Measurements from ENCODE around the gene TPGS1.
A peak's percentile ranks its signal among the peaks of the same experiment; 100 is the strongest.

GRCh38 chr19:482186-483041 lies 24.9 kb upstream of the TPGS1 start:
- TF ChIP-seq, protein P1, sequence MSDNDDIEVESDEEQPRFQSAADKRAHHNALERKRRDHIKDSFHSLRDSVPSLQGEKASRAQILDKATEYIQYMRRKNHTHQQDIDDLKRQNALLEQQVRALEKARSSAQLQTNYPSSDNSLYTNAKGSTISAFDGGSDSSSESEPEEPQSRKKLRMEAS (IDR thresholded peaks at IDR 0.05), result no peak
- TF ChIP-seq TAF1 (IDR thresholded peaks at IDR 0.05; ENCODE audit: low read depth, low read length), result no peak
- TF ChIP-seq, protein P2, sequence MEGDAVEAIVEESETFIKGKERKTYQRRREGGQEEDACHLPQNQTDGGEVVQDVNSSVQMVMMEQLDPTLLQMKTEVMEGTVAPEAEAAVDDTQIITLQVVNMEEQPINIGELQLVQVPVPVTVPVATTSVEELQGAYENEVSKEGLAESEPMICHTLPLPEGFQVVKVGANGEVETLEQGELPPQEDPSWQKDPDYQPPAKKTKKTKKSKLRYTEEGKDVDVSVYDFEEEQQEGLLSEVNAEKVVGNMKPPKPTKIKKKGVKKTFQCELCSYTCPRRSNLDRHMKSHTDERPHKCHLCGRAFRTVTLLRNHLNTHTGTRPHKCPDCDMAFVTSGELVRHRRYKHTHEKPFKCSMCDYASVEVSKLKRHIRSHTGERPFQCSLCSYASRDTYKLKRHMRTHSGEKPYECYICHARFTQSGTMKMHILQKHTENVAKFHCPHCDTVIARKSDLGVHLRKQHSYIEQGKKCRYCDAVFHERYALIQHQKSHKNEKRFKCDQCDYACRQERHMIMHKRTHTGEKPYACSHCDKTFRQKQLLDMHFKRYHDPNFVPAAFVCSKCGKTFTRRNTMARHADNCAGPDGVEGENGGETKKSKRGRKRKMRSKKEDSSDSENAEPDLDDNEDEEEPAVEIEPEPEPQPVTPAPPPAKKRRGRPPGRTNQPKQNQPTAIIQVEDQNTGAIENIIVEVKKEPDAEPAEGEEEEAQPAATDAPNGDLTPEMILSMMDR (IDR thresholded peaks at IDR 0.05; ENCODE audit: control extremely low read depth in 1 of 3, insufficient read depth in 1 of 3, low read depth in 1 of 3, low read length in 3 of 3), result peak; percentile 24 to 50 (median 50); a peak in 3 of 4 replicates
- TF ChIP-seq CEBPB (IDR thresholded peaks at IDR 0.05; ENCODE audit: low read depth, low read length), result no peak
- TF ChIP-seq TBP (IDR thresholded peaks at IDR 0.05; ENCODE audit: low read depth, low read length), result no peak
- TF ChIP-seq SIX5 (IDR thresholded peaks at IDR 0.05; ENCODE audit: low read depth, low read length), result no peak
